DOHH2 (cell line): ENCODE results near the gene LEF1.

Experiments
- H3F3A ChIP-seq: fragments of 200-600 bp; sonication (generic), shearing (Covaris generic); 2 replicates; pipeline ENCODE4 v1.6.0; 2016; ENCODE audit warnings: antibody characterized with exemption, mild to moderate bottlenecking; ENCODE audit not compliant: control insufficient read depth, insufficient read depth
- H3K27ac ChIP-seq: fragments of 200-600 bp; sonication (generic); 2 replicates; pipeline ENCODE4 v1.5.1; 2014; ENCODE audit warnings: low read depth, mild to moderate bottlenecking, low read length, moderate library complexity
- H3K27me3 ChIP-seq: fragments of 200-600 bp; sonication (generic); 2 replicates; pipeline ENCODE4 v1.6.1; 2014; ENCODE audit warnings: mild to moderate bottlenecking, low read length, mixed read lengths; ENCODE audit not compliant: control insufficient read depth
- H3K36me3 ChIP-seq: fragments of 200-600 bp; sonication (generic); 2 replicates; pipeline ENCODE4 v1.6.1; 2014; ENCODE audit warnings: mild to moderate bottlenecking, low read length, moderate library complexity, mixed read lengths; ENCODE audit not compliant: control insufficient read depth
- H3K4me1 ChIP-seq: fragments of 200-600 bp; sonication (generic); 2 replicates; pipeline ENCODE4 v1.6.1; 2014; ENCODE audit warnings: mild to moderate bottlenecking, low read length, mixed read lengths; ENCODE audit not compliant: control insufficient read depth
- H3K4me2 ChIP-seq: fragments of 200-600 bp; sonication (generic); 2 replicates; pipeline ENCODE4 v1.6.0; 2014; ENCODE audit warnings: mild to moderate bottlenecking, low read length, moderate library complexity
- H3K4me3 ChIP-seq: fragments of 200-600 bp; sonication (generic); 2 replicates; pipeline ENCODE4 v1.5.1; 2014; ENCODE audit warnings: mild to moderate bottlenecking, low read length, mixed read lengths
- H3K79me2 ChIP-seq: fragments of 200-600 bp; sonication (generic); 2 replicates; pipeline ENCODE4 v1.6.1; 2014; ENCODE audit warnings: mild to moderate bottlenecking, low read length, mixed read lengths; ENCODE audit not compliant: control insufficient read depth
- H3K9me2 ChIP-seq: fragments of 200-600 bp; sonication (generic); replicated peaks from 2 replicates; pipeline ENCODE4 v1.6.1; 2014; ENCODE audit warnings: mild to moderate bottlenecking, low read length, mixed read lengths; ENCODE audit not compliant: control insufficient read depth
- H3K9me3 ChIP-seq: fragments of 200-600 bp; sonication (generic); 2 replicates; pipeline ENCODE4 v1.6.1; 2014; ENCODE audit warnings: antibody characterized with exemption, low read length, mixed read lengths; ENCODE audit not compliant: control insufficient read depth, insufficient read depth
- H4K20me1 ChIP-seq: fragments of 200-600 bp; sonication (generic); 2 replicates; pipeline ENCODE4 v1.6.0; 2014; ENCODE audit warnings: low read depth, mild to moderate bottlenecking, antibody characterized with exemption, low read length, moderate library complexity; ENCODE audit not compliant: control insufficient read depth, insufficient read depth
- CTCF ChIP-seq: fragments of 200-600 bp; sonication (generic); IDR thresholded peaks from one replicate; pipeline ENCODE4 v1.5.1; 2014; ENCODE audit warnings: antibody characterized with exemption, mild to moderate bottlenecking, low read depth, low read length; ENCODE audit not compliant: poor library complexity, severe bottlenecking
- EZH2phosphoT487 ChIP-seq: fragments of 200-600 bp; sonication (generic); IDR thresholded peaks from 2 replicates; pipeline ENCODE4 v1.6.1; 2017; ENCODE audit warnings: borderline replicate concordance, mild to moderate bottlenecking, antibody characterized with exemption, low read length, moderate library complexity, mixed read lengths

The LEF1 gene

GRCh38 chr4:108173599-108174057 lies 4.9 kb upstream of the LEF1 start:
- TF ChIP-seq CTCF = no peak
- TF ChIP-seq EZH2phosphoT487 = no peak
- peak overlapping the region; percentile 77 for H3K4me2 ChIP-seq
- H3K79me2 ChIP-seq = no peaks in the 10 kb centered on the region
- H4K20me1 ChIP-seq = no peaks in the 10 kb centered on the region
- no peaks in the 10 kb centered on the region for H3K9me2 ChIP-seq
- H3K4me3 ChIP-seq = peak overlapping the region; percentile 76
- H3K4me1 ChIP-seq = peaks cover 28% of the 10 kb centered on the region
- H3K27me3 ChIP-seq = peaks cover 39% of the 10 kb centered on the region
- H3K9me3 ChIP-seq = no peaks in the 10 kb centered on the region
- H3K36me3 ChIP-seq = no peaks in the 10 kb centered on the region
- peaks cover 18% of the 10 kb centered on the region; the same call in 1 of the 2 replicates for H3F3A ChIP-seq
- H3K27ac ChIP-seq = no peak overlapping the region

GRCh38 chr4:108172753-108173598 lies 4.2 kb upstream of the LEF1 start:
- Histone ChIP-seq H3K4me2 (peak overlapping the region; percentile 77), H3K4me3 (peak overlapping the region; percentile 76), H3K36me3 (no peaks in the 10 kb centered on the region), H3K27ac (no peak overlapping the region), H3K79me2 (no peaks in the 10 kb centered on the region), H3K27me3 (peaks cover 41% of the 10 kb centered on the region), H3F3A (peaks cover 18% of the 10 kb centered on the region; the same call in 1 of the 2 replicates), H3K9me3 (no peaks in the 10 kb centered on the region), H3K4me1 (peaks cover 28% of the 10 kb centered on the region), H4K20me1 (no peaks in the 10 kb centered on the region), H3K9me2 (no peaks in the 10 kb centered on the region)
- no peak for TF ChIP-seq EZH2phosphoT487
- no peak for TF ChIP-seq CTCF

GRCh38 chr4:108172231-108172752 lies 3.6 kb upstream of the LEF1 start:
- H3K36me3 ChIP-seq = peaks cover 3% of the 10 kb centered on the region; the same call in 1 of the 2 replicates
- H4K20me1 ChIP-seq = no peaks in the 10 kb centered on the region
- peak overlapping the region; percentile 76 for H3K4me3 ChIP-seq
- H3K9me3 ChIP-seq = no peaks in the 10 kb centered on the region
- H3F3A ChIP-seq = peaks cover 18% of the 10 kb centered on the region; the same call in 1 of the 2 replicates
- no peaks in the 10 kb centered on the region for H3K9me2 ChIP-seq
- H3K4me2 ChIP-seq = peak overlapping the region; percentile 77
- peaks cover 28% of the 10 kb centered on the region for H3K4me1 ChIP-seq
- TF ChIP-seq EZH2phosphoT487 (no peak), CTCF (peak; percentile 28)
- H3K27me3 ChIP-seq = peaks cover 41% of the 10 kb centered on the region
- peaks cover 3% of the 10 kb centered on the region for H3K79me2 ChIP-seq
- H3K27ac ChIP-seq = no peak overlapping the region
